PC-3 (cell line): ENCODE data around the gene FGR. TPM values are rescaled to one million over a fixed set of nuclear protein-coding genes. Genes with fewer than 3 reads are reported as not detected.

Experiments used
- ATAC-seq: fragments of 200-7000 bp; cut with Tn5 transposase; 2 replicates; pipeline ENCODE4 v1.9.1; 2020; ENCODE audit warnings: mild to moderate bottlenecking, moderate library complexity
- BruUV-seq: library from RNA; stranded (reverse); fragments of 400-500 nt; replicated peaks from 2 replicates; lab custom pipeline; 2021; lab: Mats Ljungman, UMichigan
- CTCF ChIA-PET: fragments of 300-600 bp; sonication (Branson Sonifier 250); formaldehyde crosslinking; loops from one replicate; lab custom pipeline; 2022; ENCODE audit warnings: antibody characterized with exemption; lab: Charles Lee
- POLR2A ChIA-PET: fragments of 300-600 bp; sonication (Branson Sonifier 250); formaldehyde crosslinking; loops from one replicate; lab custom pipeline; 2022; ENCODE audit warnings: antibody characterized with exemption; ENCODE audit not compliant: unreplicated experiment; lab: Charles Lee
- DNase-seq: peaks from one replicate; pipeline ENCODE4 v3.0.0-alpha.2; 2015
- H2AFZ ChIP-seq: fragments of 300-600 bp; sonication (generic); 2 replicates; pipeline ENCODE4 v1.6.0; 2016; ENCODE audit warnings: antibody characterized with exemption, low read length
- H3F3A ChIP-seq: fragments of 300-600 bp; sonication (generic); one replicate; pipeline ENCODE4 v1.6.0; 2017; ENCODE audit warnings: antibody characterized with exemption, low read length, control low read depth, mild to moderate bottlenecking; ENCODE audit not compliant: unreplicated experiment
- H3K27ac ChIP-seq: fragments of 300-600 bp; sonication (generic); 2 replicates; pipeline ENCODE4 v1.5.1; 2016; ENCODE audit warnings: mild to moderate bottlenecking, low read length
- H3K27me3 ChIP-seq: fragments of 300-600 bp; sonication (generic); 2 replicates; pipeline ENCODE4 v1.6.1; 2016; ENCODE audit warnings: low read length, mixed read lengths
- H3K36me3 ChIP-seq: fragments of 300-600 bp; sonication (generic); 2 replicates; pipeline ENCODE4 v1.6.1; 2016; ENCODE audit warnings: low read depth, mixed run types, low read length, mixed read lengths
- H3K4me1 ChIP-seq: fragments of 300-600 bp; sonication (generic); 2 replicates; pipeline ENCODE4 v1.5.1; 2016; ENCODE audit warnings: low read length; ENCODE audit not compliant: insufficient read depth
- H3K4me2 ChIP-seq: fragments of 300-600 bp; sonication (generic); 2 replicates; pipeline ENCODE4 v1.6.0; 2016; ENCODE audit warnings: low read length
- H3K4me3 ChIP-seq: fragments of 300-600 bp; sonication (generic); 2 replicates; pipeline ENCODE4 v1.5.1; 2016; ENCODE audit warnings: mild to moderate bottlenecking, low read length, mixed read lengths
- H3K79me2 ChIP-seq: fragments of 300-600 bp; sonication (generic); 2 replicates; pipeline ENCODE4 v1.6.1; 2017; ENCODE audit warnings: low read length, mixed read lengths
- H3K9ac ChIP-seq: fragments of 300-600 bp; sonication (generic); 2 replicates; pipeline ENCODE4 v1.6.0; 2016; ENCODE audit warnings: mild to moderate bottlenecking, low read length
- H3K9me2 ChIP-seq: fragments of 300-600 bp; sonication (generic); replicated peaks from 2 replicates; pipeline ENCODE4 v1.6.1; 2016; ENCODE audit warnings: mixed run types, low read length, mixed read lengths
- H3K9me3 ChIP-seq: fragments of 300-600 bp; sonication (generic); 2 replicates; pipeline ENCODE4 v1.6.1; 2016; ENCODE audit warnings: low read length, mixed read lengths
- H4K20me1 ChIP-seq: fragments of 300-600 bp; sonication (generic); 2 replicates; pipeline ENCODE4 v1.6.1; 2016; ENCODE audit warnings: low read length, mixed read lengths
- EZH2 ChIP-seq: fragments of 300-600 bp; sonication (generic); IDR thresholded peaks from one replicate; pipeline ENCODE4 v1.6.1; 2017; ENCODE audit warnings: antibody characterized with exemption, mild to moderate bottlenecking, low read length; ENCODE audit not compliant: unreplicated experiment
- EZH2phosphoT487 ChIP-seq: fragments of 300-600 bp; sonication (generic); IDR thresholded peaks from 2 replicates; pipeline ENCODE4 v1.6.1; 2018; ENCODE audit warnings: mild to moderate bottlenecking, antibody characterized with exemption, low read length, borderline replicate concordance
- intact Hi-C: fragments of 100-400 bp; cut with micrococcal nuclease; formaldehyde crosslinking; loops from 2 replicates; pipeline ENCODE4 v1.9.0; 2023
- total RNA-seq: library from RNA; depleted of rRNA; stranded (reverse); fragments of >200 nt; gene quantifications from 2 replicates; pipeline ENCODE4 v1.2.3, GENCODE V29; 2014
- TF ChIP-seq, protein P1 (sequence below): fragments of 300-600 bp; sonication (generic); conservative IDR thresholded peaks from 2 replicates; pipeline ENCODE4 v1.5.1; 2017; ENCODE audit warnings: antibody characterized with exemption, low read depth, mild to moderate bottlenecking, low read length

FGR gene
- total RNA-seq, 1 experiment from 2014 or later = not detected

DNA sequence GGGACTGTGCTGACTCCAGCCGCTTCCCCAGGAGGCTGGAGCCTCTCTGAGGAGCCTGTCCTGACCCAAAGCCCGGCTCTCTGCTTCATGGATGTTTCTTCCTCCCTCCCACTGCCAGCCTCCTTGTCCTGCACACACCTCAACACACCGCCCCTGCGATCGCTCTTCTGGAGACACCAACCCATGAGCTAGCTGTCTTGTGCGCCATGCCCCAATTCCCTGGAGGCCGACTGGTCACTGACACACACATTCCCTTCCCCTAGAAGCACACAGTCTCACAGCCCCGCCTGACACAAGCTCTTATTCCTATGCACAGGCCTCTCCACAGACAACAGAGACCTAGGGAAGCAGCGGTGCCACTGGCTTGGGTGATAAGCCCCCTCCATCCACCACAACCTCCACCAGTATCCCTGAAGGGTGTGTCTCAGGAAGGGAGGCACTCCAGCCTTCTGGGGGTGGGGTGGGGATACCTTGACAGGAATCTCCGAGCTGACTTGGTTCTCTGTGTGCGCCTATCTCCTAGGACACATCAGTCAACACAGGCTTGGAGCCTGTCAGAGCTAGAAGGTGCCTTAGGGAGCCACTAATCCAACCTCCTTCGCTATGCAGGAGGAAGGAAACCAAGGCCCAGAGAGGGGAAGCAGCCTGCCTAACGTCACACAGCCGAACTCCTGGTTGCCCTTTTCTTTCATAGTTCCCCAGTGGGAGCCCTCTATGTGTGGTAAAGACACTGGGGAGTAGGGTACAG lies 62.1 kb downstream of the FGR start:
- Histone ChIP-seq H3K9me2 (no peaks in the 10 kb centered on the region), H3K4me1 (peaks cover 26% of the 10 kb centered on the region), H3K4me3 (no peak overlapping the region), H3K36me3 (no peaks in the 10 kb centered on the region; the same call in 1 of the 2 replicates), H4K20me1 (no peaks in the 10 kb centered on the region), H2AFZ (no peak overlapping the region), H3K9ac (no peak overlapping the region), H3K9me3 (no peaks in the 10 kb centered on the region), H3K79me2 (peaks cover 76% of the 10 kb centered on the region), H3K27me3 (no peaks in the 10 kb centered on the region), H3K4me2 (no peak overlapping the region), H3K27ac (no peak overlapping the region), H3F3A (peaks cover 9% of the 10 kb centered on the region)
- BruUV-seq = no TSS peak
- intact Hi-C loops = no loop called here
- CTCF ChIA-PET = no interaction called here
- POLR2A ChIA-PET = no interaction called here
- no peak for DNase-seq
- TF ChIP-seq, protein P1, sequence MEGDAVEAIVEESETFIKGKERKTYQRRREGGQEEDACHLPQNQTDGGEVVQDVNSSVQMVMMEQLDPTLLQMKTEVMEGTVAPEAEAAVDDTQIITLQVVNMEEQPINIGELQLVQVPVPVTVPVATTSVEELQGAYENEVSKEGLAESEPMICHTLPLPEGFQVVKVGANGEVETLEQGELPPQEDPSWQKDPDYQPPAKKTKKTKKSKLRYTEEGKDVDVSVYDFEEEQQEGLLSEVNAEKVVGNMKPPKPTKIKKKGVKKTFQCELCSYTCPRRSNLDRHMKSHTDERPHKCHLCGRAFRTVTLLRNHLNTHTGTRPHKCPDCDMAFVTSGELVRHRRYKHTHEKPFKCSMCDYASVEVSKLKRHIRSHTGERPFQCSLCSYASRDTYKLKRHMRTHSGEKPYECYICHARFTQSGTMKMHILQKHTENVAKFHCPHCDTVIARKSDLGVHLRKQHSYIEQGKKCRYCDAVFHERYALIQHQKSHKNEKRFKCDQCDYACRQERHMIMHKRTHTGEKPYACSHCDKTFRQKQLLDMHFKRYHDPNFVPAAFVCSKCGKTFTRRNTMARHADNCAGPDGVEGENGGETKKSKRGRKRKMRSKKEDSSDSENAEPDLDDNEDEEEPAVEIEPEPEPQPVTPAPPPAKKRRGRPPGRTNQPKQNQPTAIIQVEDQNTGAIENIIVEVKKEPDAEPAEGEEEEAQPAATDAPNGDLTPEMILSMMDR = no peak
- no peak for TF ChIP-seq EZH2
- TF ChIP-seq EZH2phosphoT487 = no peak
- no peak for ATAC-seq

DNA sequence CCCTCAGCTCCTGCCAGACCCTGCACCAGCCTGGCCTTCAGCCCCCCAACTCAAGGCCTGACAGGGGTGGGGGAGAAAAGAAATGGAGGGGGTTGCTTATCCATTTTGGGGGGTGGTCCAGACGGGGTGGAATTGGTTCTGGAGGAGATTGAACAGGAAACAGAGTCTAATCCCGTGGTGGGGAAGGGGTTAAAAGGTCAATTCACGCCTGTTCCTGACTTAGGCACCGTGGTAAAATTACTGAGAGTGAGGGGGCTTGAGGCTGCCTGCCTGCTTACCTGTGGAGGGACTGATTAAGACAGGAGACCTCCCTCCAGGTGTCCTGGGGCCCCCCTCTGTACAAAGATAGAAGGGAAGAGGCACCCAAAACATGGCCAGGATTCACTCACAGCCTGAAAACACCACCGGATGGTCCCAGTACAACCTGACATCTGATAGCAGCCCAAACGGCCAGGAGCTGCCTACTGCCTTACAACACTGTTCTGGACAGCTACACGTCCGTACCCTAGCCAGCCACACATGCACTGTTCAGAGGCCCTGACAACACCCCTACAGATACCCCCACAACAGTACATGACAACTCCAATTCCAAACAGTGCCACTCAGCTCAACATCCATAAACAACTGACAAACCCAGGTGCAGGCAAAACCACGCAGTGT lies 62.8 kb downstream of the FGR start:
- POLR2A ChIA-PET = no interaction called here
- peaks cover 32% of the 10 kb centered on the region for H3K4me1 ChIP-seq
- H4K20me1 ChIP-seq = no peaks in the 10 kb centered on the region
- no peaks in the 10 kb centered on the region for H3K9me3 ChIP-seq
- intact Hi-C loops = no loop called here
- CTCF ChIA-PET = no interaction called here
- H3K4me2 ChIP-seq = no peak overlapping the region
- H3K27me3 ChIP-seq = no peaks in the 10 kb centered on the region
- no peak overlapping the region for H2AFZ ChIP-seq
- no peaks in the 10 kb centered on the region; the same call in 1 of the 2 replicates for H3K36me3 ChIP-seq
- ATAC-seq (no peak), DNase-seq (no peak)
- no peak overlapping the region for H3K9ac ChIP-seq
- peaks cover 9% of the 10 kb centered on the region for H3F3A ChIP-seq
- TF ChIP-seq, protein P1 = no peak
- TF ChIP-seq EZH2 = no peak
- no peak for TF ChIP-seq EZH2phosphoT487
- H3K79me2 ChIP-seq = peaks cover 82% of the 10 kb centered on the region
- H3K4me3 ChIP-seq = no peak overlapping the region
- no TSS peak for BruUV-seq
- no peaks in the 10 kb centered on the region for H3K9me2 ChIP-seq
- no peak overlapping the region for H3K27ac ChIP-seq
